C4-2B (cell line): Measurements from ENCODE around the gene PGGHG.
"Not testable (repeated sequence)": the region's sequence is repeated elsewhere in the genome, so short reads cannot be mapped to it uniquely, and the experiment has no call there.

Experiments
- H3K27ac ChIP-seq: fragments of 450-650 bp; 2 replicates; pipeline ENCODE4 v1.5.1; 2017
- ZFX ChIP-seq: fragments of 450-650 bp; IDR thresholded peaks from 2 replicates; pipeline ENCODE4 v1.6.1; 2017
- TF ChIP-seq, protein P1 (sequence below): fragments of 450-650 bp; conservative IDR thresholded peaks from 2 replicates; pipeline ENCODE4 v1.5.1; 2017; ENCODE audit warnings: mild to moderate bottlenecking

Gene PGGHG

DNA sequence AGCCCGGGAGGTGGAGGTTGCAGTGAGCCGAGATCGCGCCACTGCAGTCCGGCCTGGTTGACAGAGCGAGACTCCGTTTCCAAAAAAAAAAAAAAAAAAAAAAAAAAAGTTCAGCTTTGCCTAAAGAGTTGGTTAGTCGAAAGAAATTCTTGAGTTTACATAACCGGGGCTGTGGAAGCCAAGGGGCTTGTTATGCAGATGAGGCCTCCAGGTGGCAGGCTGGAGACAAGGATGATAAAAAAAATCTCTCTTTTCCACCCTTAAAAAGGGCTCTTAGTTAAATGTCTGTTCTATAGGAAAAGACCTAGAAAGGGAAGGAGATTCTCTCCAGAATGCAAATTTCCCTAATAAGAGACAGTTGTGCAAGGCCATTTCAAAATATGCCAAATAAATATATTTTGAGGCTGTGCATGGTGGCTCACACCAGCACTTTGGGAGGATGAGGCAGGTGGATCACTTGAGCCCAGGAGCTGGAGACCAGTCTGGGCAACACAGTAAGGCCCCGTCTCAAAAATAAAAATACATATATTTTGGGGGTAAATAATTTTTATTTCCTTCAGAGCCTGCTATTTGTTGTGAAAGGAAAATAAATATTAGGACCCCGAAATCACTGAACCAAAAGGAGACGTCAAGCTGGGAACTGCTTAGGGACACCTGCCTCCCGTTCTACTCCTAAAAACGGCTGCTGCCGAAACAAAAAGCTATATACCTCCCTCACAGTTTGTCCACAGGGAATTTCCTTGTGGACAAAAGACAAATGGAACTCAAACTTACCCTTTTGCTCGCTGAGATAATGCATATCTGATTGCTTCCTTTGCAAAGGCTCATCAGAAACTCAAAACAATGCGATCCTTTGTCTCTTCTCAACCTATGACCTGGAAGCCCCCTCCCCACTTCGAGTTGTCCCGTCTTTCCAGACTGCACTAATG is 16.3 kb downstream of the PGGHG start:
- no peak for TF ChIP-seq ZFX
- TF ChIP-seq, protein P1, sequence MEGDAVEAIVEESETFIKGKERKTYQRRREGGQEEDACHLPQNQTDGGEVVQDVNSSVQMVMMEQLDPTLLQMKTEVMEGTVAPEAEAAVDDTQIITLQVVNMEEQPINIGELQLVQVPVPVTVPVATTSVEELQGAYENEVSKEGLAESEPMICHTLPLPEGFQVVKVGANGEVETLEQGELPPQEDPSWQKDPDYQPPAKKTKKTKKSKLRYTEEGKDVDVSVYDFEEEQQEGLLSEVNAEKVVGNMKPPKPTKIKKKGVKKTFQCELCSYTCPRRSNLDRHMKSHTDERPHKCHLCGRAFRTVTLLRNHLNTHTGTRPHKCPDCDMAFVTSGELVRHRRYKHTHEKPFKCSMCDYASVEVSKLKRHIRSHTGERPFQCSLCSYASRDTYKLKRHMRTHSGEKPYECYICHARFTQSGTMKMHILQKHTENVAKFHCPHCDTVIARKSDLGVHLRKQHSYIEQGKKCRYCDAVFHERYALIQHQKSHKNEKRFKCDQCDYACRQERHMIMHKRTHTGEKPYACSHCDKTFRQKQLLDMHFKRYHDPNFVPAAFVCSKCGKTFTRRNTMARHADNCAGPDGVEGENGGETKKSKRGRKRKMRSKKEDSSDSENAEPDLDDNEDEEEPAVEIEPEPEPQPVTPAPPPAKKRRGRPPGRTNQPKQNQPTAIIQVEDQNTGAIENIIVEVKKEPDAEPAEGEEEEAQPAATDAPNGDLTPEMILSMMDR = peak; percentile 82
- no peak overlapping the region for H3K27ac ChIP-seq

DNA sequence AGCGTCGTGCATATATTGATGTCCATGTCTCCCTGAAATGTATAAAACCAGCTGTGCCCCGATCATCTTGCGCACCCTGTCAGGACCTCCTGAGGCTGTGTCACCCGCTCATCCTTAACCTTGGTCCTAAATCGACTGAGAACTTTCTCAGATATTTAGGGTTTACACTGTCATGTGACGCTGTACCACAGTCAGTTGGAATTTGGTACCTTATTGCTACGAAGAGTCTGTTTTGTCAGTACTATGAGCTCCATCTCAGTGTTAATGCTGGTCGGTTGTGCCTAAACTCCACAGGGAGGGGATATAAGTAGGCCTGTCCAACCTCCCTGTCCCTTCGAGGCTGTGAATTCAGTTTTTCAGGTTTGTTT is 16.9 kb downstream of the PGGHG start:
- TF ChIP-seq, protein P1 = no peak
- no peak for TF ChIP-seq ZFX
- H3K27ac ChIP-seq = no peak overlapping the region

DNA sequence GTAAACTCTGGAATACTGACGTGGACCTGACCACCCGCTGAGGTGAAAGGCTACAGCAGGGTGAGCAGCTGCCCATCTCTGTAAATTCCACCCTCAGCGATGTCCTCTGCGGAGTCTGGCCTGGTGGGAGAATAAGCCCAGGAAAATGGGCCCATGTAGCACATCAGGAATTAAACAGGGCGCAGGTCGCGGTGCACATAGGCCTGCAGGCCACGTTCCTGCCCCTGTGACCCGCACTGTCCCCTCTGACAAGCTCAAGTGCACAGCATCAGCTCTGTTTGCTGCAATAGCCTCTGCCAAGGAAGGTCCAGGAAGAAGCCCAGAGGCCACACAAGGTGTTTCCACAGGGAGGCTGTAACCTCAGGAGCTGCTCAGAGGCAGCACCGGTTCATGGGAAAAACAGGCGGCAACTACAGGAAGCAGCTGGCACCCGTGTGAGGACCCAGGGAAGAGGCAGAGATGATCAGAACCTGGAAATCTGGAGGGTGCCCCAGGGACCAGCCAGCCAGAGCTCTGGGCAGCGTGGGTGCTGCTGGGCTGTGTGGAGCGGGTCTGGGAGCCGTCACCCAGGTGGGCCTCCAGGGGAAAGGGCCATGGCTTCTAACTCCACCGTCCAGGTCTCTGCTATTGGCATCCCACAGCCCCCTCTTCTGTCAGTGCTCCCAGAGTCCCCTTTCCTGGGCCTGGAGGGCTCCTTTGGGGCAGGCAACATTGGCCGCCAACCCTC is 17.9 kb downstream of the PGGHG start:
- no peak overlapping the region; the same call in 1 of the 2 replicates for H3K27ac ChIP-seq
- TF ChIP-seq, protein P1 = no peak
- no peak for TF ChIP-seq ZFX

DNA sequence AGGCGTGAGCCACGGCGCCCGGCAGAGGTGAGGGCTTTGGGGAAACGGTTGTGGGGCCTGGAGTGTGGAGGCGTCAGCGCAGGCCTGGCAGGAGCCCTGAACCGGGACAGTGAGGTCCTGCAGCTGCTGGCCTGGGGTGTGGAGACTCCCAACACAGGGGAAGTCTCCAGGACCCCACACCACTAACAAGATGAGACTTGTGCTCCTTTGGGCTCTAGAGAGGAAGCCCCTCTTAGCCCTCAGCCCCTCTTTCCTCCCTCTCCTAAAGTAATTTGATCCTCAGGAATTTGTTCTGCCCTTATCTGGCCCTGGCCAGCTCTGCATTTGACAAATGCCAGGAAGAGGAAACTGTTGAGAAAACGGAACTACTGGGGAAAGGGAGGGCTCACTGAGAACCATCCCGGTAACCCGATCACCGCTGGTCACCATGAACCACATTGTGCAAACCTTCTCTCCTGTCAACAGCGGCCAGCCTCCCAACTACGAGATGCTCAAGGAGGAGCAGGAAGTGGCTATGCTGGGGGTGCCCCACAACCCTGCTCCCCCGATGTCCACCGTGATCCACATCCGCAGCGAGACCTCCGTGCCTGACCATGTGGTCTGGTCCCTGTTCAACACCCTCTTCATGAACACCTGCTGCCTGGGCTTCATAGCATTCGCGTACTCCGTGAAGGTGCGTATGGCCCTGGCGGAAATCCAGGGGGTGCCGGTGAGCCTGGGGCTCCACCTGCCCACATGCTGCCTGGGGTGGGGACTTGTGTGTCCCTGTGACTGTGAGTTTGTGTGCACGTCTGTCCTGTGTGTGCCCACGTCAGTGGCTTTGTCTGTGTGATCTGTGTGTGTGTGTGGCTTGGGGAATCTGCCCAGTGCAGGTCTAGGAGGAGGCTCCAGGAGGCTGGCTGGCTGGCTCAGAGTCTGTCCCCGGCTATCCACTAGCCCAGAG is 19.1 kb downstream of the PGGHG start, which contains the start of gene IFITM2:
Gene IFITM2, plus strand, starts transcription at position 51 of the 943 bp plus-strand sequence. Its CDS starts 377 bp downstream, at position 428.
- TF ChIP-seq, protein P1 = peak; percentile 11
- H3K27ac ChIP-seq = peak within 1 kb of the TSS; percentile 68

DNA sequence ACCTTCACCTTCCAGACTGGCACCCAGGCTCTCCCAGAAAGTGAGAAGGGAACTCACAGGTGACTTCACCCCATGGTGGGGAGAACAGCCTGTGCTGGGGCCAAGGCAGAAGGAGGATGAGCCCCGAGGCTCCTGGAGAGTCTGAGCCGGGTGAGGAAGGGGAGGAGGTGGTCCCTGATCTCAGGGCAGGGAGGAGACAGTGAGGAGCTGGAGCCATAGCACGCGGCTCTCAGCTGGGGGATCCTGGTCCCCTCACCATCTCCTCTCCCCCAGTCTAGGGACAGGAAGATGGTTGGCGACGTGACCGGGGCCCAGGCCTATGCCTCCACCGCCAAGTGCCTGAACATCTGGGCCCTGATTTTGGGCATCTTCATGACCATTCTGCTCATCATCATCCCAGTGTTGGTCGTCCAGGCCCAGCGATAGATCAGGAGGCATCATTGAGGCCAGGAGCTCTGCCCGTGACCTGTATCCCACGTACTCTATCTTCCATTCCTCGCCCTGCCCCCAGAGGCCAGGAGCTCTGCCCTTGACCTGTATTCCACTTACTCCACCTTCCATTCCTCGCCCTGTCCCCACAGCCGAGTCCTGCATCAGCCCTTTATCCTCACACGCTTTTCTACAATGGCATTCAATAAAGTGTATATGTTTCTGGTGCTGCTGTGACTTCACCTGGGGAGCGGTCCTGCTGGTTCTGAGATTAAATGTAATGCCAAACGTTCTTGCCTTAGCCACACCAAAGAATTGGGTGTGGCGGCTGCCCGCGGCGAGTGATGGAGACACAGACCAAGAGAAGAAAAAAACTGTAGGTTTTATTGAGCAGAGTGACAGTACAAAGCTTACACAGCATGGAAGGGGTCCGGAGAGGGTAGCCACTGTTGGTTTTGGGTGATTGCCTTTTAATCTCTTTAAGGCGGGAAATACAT is 20.1 kb downstream of the PGGHG start:
- peak overlapping the region; percentile 68 for H3K27ac ChIP-seq

DNA sequence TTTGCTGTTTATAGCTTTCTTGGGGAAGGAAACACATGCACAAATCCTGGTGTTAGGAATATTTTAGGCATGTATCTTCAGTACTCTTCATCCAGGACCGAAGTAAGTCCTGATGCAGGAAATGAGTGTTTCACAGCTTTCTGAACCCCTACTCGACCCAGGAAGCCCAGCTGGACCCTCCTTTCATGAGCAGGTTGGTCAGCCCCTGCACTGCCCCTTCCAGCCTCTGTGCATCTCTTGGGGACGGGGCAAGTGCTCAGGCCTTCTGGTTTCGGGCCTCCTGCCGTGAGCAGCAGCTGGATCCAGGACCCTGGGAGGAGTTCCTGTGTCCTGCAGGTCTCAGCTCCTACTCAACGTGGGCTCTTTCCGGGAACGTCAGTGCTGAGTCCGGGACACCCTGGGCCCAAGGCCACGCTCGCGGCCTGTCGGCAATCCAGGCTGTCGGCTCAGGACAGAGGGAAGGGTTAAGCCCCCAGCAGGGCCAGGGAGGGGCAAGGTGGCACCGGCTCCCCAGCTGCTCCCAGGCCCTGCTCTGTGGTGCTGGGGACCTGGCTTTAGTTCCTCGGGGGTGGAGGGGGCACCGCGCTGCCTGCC is 21.1 kb downstream of the PGGHG start:
- not testable (repeated sequence) for H3K27ac ChIP-seq

DNA sequence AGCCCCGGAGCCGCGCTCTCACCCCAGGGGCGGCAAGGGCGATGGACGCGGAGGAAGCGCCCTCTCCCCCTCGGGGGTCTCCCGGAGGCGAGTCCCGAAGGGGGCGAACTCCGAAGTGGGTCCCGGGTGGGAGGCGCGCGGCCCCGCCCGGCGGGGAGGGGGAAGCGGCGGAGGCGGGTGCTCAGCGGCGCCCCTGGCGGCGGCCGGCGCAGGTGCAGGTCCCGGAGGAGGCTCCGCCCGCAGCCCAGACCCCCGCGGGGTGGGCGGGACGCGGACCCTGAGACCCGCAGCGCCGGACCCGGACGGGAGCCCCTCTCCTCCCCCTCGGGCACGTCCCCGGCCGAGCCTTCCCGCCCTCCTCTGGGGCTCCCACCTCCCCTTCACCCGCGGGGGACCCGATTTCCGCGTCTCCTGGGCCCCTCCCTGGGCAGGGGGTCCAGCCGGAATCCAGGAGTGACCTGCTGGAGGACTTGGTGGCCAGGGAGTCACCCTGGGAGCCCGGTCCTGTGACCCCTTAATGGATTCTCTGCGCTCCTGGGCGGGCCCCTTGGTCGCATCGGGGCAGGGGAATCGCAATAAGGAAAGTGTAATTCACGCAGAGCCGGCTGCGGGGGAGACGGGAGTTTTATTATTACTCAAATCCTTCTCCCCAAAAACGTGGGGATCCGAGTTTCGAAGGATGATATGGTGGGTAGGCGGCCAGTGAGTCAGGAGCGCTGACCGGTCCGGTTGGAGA is 22.3 kb downstream of the PGGHG start:
- TF ChIP-seq, protein P1 = peak; percentile 11; the same call in 1 of the 2 replicates
- not testable (repeated sequence) for H3K27ac ChIP-seq
